22Rv1 (cell line): Measurements from ENCODE around the gene RBM34.

Source experiments
- H3K27ac ChIP-seq: fragments of 450-650 bp; 2 replicates; pipeline ENCODE4 v1.5.1; 2017
- CTCF ChIP-seq: fragments of 450-650 bp; IDR thresholded peaks from 2 replicates; pipeline ENCODE4 v1.5.1; 2017; ENCODE audit warnings: mild to moderate bottlenecking
- ZFX ChIP-seq: fragments of 450-650 bp; IDR thresholded peaks from 2 replicates; pipeline ENCODE4 v1.6.1; 2017; ENCODE audit warnings: antibody characterized with exemption, borderline replicate concordance

The RBM34 gene

GRCh38 chr1:235138821-235139220 is 22.2 kb downstream of the RBM34 start:
- TF ChIP-seq CTCF (no peak), ZFX (no peak)
- no peak overlapping the region for H3K27ac ChIP-seq

GRCh38 chr1:235136111-235136510 is 24.9 kb downstream of the RBM34 start:
- H3K27ac ChIP-seq = no peak overlapping the region
- TF ChIP-seq CTCF (no peak), ZFX (no peak)

- no peak overlapping the region for H3K27ac ChIP-seq
- no peak for TF ChIP-seq ZFX
- no peak for TF ChIP-seq CTCF
These were observed 26.9 kb downstream of the RBM34 start for GRCh38 chr1:235134171-235134570.

GRCh38 chr1:235133086-235133485 is 28.0 kb downstream of the RBM34 start:
- TF ChIP-seq ZFX = no peak
- no peak for TF ChIP-seq CTCF
- no peak overlapping the region for H3K27ac ChIP-seq

GRCh38 chr1:235131961-235132360 is 29.1 kb downstream of the RBM34 start:
- TF ChIP-seq CTCF (no peak), ZFX (no peak)
- no peak overlapping the region for H3K27ac ChIP-seq

- no peak for TF ChIP-seq CTCF
- TF ChIP-seq ZFX = no peak
- no peak overlapping the region for H3K27ac ChIP-seq
These were observed 30.2 kb downstream of the RBM34 start for GRCh38 chr1:235130766-235131270.

GRCh38 chr1:235129774-235130570 is 31.1 kb downstream of the RBM34 start:
- peak overlapping the region; percentile 77; the same call in 1 of the 2 replicates for H3K27ac ChIP-seq
- TF ChIP-seq CTCF = no peak
- TF ChIP-seq ZFX = no peak
